Stimulated activated CD8-positive, alpha-beta memory T cell treated with anti-CD3 and anti-CD28 coated beads, Interleukin-15, amount 100 ng/mL, for 1 hour (primary cell): Measurements from ENCODE around the gene DENND1C.

Experiments
- DNase-seq: peaks from one replicate; pipeline ENCODE4 v3.0.0-alpha.2; 2020; ENCODE audit warnings: low read depth

DENND1C gene

DNA sequence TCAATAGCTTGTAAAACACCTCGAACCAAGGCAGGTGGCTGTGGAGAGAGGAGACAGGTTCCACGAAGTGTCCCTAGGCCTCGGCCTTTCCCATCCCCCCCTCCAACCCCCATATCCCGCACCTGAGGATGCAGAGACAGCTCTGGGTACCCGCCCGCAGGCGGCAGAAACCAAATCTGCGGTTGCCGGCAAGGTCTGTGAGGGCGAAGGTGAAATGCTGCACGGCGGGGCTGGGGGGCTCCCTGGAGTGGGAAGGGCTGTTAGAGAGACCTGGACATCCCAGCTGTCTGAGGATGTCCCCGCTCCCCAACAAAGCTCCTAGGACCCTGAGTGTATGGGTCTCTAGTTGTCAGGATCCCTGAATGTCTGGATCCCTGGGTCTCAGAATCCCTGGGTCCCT is 2.8 kb downstream of the DENND1C start:
- no peak for DNase-seq

DNA sequence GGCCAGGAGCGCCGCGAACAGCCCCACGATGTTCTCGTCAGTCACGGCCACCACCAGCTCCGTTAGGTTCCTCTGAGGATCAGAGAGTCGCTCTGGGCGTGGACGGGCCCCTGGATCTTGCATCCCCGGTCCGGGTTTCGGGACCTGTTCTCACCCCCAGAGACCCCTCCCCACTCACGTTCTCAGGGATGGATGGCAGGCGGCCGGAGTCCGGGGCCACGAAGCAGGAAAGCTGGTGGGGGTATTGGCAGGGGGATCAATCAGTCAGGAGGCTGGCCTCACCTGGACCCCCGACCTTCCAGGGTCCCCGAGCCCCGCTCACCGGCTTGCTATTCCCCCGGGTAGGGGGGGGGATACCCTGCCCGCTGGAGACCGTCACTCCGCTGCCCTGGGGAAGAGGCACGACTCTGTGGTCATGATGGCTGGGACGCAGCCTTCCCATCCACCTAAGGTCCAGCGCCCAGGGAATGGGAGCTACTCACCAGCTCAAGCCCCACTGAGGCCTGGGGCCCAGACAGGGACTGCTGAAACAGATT is 4.6 kb downstream of the DENND1C start:
- DNase-seq = no peak

DNA sequence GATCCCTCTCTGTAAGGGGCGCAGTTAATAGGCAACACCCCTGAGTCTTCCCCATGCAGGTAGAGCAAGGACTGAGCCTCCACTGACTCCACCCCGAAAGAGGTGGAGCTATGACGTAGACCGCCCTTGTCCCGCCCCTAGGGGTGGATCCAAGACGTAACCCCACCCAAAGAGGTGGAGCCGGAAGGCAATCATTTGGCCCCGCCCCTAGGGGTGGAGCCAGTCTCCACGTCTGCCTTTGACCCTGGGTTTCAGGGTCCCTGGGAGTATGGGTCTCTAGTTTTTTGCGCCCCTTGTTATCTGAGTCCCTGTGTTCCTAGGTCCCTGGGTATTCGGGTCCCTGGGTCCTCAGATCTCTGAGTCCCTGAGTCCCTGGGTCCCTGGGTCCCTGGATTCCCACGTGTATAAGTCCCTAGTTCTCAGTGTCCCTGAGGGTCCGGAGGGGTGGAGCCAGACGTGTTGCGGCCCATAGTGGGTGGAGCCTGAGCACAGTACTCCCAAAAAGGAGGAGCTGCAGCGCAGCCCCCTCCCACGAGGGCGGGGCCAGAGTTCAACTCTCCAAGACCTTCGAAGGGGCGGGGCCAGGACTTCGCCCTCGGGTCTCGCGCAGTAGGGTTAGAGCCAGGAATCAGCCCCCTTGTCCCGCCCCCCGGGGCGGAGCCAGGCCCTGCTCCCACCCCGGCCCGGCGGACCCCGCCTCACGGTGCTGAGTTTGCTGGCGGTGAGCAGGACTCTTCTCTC is 5.3 kb downstream of the DENND1C start:
- peak; percentile 39 for DNase-seq

GRCh38 chr19:6475321-6476108 is 6.1 kb downstream of the DENND1C start:
- DNase-seq = no peak

- no peak for DNase-seq
Observed at GRCh38 chr19:6473647-6474046, 7.9 kb downstream of the DENND1C start.

GRCh38 chr19:6472713-6473112 is 8.9 kb downstream of the DENND1C start:
- no peak for DNase-seq

GRCh38 chr19:6471076-6471475 is 10.5 kb downstream of the DENND1C start:
- no peak for DNase-seq

DNA sequence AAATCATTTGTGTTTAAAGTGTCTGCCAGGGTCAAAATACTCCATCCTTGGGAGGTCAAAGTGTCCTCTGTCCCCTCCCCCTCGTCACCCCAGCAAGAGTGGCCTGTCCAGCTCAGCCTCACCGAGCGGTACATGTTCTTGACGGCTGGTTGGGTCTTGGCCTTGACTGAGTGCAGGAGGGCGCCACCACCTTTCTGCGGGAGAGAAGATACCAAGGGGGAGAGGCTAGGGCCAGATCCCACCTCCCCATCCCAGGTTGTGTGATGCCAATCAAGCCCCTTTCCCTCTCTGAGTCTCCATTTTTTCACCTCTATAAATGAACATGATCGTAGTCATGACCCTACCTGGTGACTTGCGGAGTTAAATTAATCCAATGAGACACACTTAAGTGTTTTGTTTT is 11.4 kb downstream of the DENND1C start:
- no peak for DNase-seq

- no peak for DNase-seq
Observed at GRCh38 chr19:6467384-6467783, 14.2 kb downstream of the DENND1C start.

GRCh38 chr19:6466526-6467248 is 14.9 kb downstream of the DENND1C start:
- no peak for DNase-seq

DNA sequence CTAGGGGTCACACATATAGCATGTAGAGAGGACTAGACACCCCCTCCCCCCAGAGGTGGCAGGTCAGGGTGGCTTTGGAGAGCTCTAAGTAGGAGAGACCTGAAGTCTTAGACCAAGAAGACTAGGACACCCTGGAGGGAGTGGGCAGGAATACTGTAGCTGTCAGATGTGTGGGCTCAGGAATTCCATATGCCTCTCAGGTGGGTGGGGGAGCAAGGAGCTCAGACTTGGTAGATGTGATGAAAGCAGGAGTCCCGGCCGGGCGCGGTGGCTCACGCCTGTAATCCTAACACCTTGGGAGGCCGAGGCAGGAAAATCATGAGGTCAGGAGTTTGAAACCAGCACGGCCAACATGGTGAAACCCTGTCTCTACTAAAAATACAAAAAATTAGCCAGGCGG is 15.9 kb downstream of the DENND1C start:
- DNase-seq = no peak

GRCh38 chr19:6465006-6465405 is 16.6 kb downstream of the DENND1C start:
- DNase-seq = no peak

DNA sequence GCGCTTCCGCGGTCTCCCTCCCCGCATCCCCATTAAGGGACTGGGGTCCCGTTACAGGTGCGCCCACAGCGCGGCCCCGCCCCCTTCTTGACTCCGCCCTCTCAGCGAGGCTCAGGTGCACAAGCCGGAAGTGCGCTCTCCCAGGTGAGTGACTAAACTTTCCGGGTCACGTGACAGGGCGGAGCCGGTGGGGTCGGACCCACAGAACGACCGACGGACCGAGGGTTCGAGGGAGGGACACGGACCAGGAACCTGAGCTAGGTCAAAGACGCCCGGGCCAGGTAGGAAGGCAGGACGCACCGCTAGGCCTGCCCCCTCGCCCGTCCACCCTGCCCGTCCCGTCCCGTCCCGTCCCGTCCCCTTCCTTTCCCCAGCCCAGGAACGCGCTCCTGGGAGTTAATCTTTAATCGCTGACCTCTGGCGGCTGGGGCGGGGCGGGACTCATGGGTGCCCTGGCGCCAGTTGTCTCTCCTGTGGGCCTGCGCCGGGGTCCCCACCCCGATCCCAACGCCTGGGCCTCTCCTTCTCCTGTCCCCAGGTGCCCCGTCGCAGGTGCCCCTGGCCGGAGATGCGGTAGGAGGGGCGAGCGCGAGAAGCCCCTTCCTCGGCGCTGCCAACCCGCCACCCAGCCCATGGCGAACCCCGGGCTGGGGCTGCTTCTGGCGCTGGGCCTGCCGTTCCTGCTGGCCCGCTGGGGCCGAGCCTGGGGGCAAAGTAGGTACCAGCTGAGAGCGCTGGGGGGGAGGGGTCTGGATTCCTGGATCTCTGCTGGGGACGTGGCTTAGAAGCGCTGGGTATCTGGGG is 17.3 kb downstream of the DENND1C start, which contains the start of gene CRB3:
CRB3 (plus strand) TSS at position 202 of the 804 bp plus-strand sequence; CDS start at position 633, 431 bp downstream.
- DNase-seq = peak; percentile 29

DNA sequence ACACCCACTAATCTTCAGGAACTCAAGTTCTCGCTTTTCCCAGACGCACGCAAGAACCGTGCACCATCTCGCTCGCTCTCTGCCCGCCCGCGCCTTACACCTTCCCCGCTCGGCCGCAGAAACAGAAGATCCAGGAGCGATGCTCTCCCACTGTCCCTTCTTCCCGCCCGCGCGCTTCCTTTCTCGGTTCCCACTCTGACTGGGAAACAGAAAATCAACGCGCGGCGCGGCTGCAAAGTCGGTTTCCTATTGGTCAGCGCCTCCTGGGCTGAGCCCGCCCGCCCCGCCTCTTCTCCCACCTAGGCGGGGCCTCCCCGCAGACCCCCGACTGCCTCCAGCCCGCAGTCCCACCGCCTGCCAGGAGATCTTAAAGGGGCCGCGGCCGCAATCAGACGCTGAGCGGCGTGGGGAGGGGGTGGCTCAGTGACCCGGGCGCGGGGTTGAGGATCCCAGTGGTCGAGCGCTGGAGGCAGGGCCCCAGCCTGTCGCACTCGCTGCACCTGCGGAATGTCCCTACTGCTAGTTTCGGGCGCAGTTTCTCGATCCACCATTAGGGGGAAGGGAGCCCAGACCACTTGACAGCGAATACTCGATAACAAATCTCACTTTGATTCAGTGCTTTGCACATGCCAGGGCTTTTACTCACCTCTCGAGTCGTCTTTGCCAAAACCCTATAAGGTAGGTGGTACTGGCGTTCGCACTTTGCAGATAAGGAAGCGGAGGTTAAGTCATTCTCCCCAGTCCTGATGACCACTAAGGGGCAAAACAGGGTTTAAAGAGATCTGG is 21.3 kb downstream of the DENND1C start:
- DNase-seq = peak; percentile 95

- DNase-seq = no peak
Observed at GRCh38 chr19:6459262-6460098, 22.1 kb downstream of the DENND1C start, which contains the start of gene SLC25A23. TSS of gene SLC25A23 (minus strand) at chr19:6459792. CDS start at chr19:6459628, 164 bp downstream.

DNA sequence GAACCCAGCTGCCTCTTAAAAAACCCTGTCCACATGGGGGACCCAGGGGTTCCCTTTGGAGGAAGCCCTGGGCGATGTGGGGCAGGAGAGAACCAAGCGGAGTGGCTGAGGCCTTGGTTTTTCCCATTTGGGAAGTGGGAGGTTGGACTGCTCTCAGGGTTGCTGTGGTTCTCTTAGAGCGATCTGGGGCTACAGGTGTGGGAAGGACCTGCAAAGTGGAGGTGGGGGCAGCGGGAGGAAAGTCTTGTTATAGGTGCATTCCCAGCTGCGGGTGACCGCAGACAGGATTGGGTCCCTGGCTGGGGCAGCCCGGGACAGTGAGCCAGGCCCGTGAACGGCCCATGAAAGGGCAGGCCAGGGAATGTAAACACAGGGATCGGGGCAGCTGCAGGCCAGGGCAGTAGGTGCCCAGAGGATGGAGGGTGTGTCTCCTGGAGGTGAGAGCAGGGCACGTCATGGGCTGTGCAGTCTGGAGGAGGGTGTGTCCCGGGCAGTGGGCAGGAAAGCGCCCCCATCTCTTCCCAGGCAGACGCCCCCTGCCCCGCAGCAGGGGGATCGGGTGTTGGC is 22.8 kb downstream of the DENND1C start:
- DNase-seq = no peak

GRCh38 chr19:6457958-6458694 is 23.5 kb downstream of the DENND1C start:
- DNase-seq = no peak

- no peak for DNase-seq
Observed at GRCh38 chr19:6455924-6456323, 25.7 kb downstream of the DENND1C start.
